Thyroid gland (tissue), 4 donors: ENCODE data around the gene ZMIZ1. TPM values are rescaled to one million over a fixed set of nuclear protein-coding genes. Genes with fewer than 3 reads are reported as not detected.

Experiments
- DNase-seq, 2 donors: peaks; one replicate each; pipeline ENCODE4 v3.0.0-alpha.2; 2019
- H3K27ac ChIP-seq, 3 donors: fragments of 200-600 bp; sonication (generic); 1 replicate in 2 of 3; 2 replicates in 1 of 3; pipeline ENCODE4 v1.5.1; 2016 to 2019; ENCODE audit warnings: mild to moderate bottlenecking in 1 of 3, moderate library complexity in 1 of 3
- H3K27me3 ChIP-seq: fragments of 200-600 bp; sonication (generic); one replicate; pipeline ENCODE4 v1.5.1; 2019
- H3K36me3 ChIP-seq, 2 donors: fragments of 200-600 bp; sonication (generic); one replicate each; pipeline ENCODE4 v1.5.1; 2016 to 2019
- H3K4me1 ChIP-seq, 2 donors: fragments of 200-600 bp; sonication (generic); one replicate each; pipeline ENCODE4 v1.5.1; 2017 to 2019
- H3K4me3 ChIP-seq, 3 donors: fragments of 200-600 bp; sonication (generic); replicated peaks in 1 of 3; 1 replicate in 2 of 3; 2 replicates in 1 of 3; pipeline ENCODE4 v1.5.1; 2016; ENCODE audit warnings: mild to moderate bottlenecking in 1 of 3
- H3K9me3 ChIP-seq: fragments of 200-600 bp; sonication (generic); one replicate; pipeline ENCODE4 v1.5.1; 2017
- CTCF ChIP-seq, 6 experiments: fragments of 200-600 bp in 3 of 6; fragments of 450-650 bp in 3 of 6; sonication (generic) in 3 of 6; IDR thresholded peaks; one replicate each; pipeline ENCODE4 v1.5.1; 2016 to 2019; ENCODE audit warnings: antibody characterized with exemption in 6 of 6, mild to moderate bottlenecking in 2 of 6, inconsistent platforms in 1 of 6, moderate library complexity in 1 of 6
- POLR2A ChIP-seq, 2 donors: fragments of 450-650 bp; IDR thresholded peaks; one replicate each; pipeline ENCODE4 v1.6.1; 2017; ENCODE audit warnings: antibody characterized with exemption in 2 of 2, mild to moderate bottlenecking in 2 of 2, moderate library complexity in 1 of 2
- WGBS, 2 donors: methylation state at CpG; one replicate each; pipeline ENCODE4 v1.1.5; 2017; 5-methylcytosine and 5-hydroxymethylcytosine counted together
- intact Hi-C: fragments of 100-400 bp; cut with DNase I; formaldehyde crosslinking; loops from one replicate; pipeline ENCODE4 v1.15.1; 2023
- total RNA-seq, 4 donors: library from RNA; depleted of rRNA; stranded (reverse); fragments of >200 nt; gene quantifications; one replicate each; pipeline ENCODE4 v1.2.3, GENCODE V29; 2016

The ZMIZ1 gene
- total RNA-seq, 4 donors from 2014 or later = 59.9 to 128 (median 94.4) TPM

GRCh38 chr10:79268161-79268601 is 199.4 kb downstream of the ZMIZ1 start:
- intact Hi-C loops = no loop called here
- no peaks in the 10 kb centered on the region for H3K9me3 ChIP-seq
- 77 to 85% methylated on average over 7 to 8 of the region's 12 CpGs for WGBS, 2 donors

GRCh38 chr10:79268742-79269141 is 200.0 kb downstream of the ZMIZ1 start:
- Histone ChIP-seq H3K4me1 (peaks cover 27 to 63% of the 10 kb centered on the region in 2 donors), H3K4me3 (no peak overlapping the region), H3K27ac (no peak overlapping the region), H3K9me3 (no peaks in the 10 kb centered on the region), H3K36me3 (no peaks in the 10 kb centered on the region), H3K27me3 (no peaks in the 10 kb centered on the region)
- intact Hi-C loops = no loop called here
- no peak for TF ChIP-seq POLR2A (IDR thresholded peaks at IDR 0.05)
- WGBS, 2 donors = 74 to 78% methylated on average over 7 of the region's 7 CpGs
- DNase-seq = no peak

More at GRCh38 chr10:79268161-79268601, 199.4 kb downstream of the ZMIZ1 start:
- Histone ChIP-seq H3K4me3 (no peak overlapping the region), H3K27ac (no peak overlapping the region), H3K27me3 (no peaks in the 10 kb centered on the region), H3K36me3 (no peaks in the 10 kb centered on the region), H3K4me1 (peaks cover 26 to 63% of the 10 kb centered on the region in 2 donors)
- DNase-seq = no peak
- TF ChIP-seq CTCF (IDR thresholded peaks at IDR 0.05) = no peak
- no peak for TF ChIP-seq POLR2A (IDR thresholded peaks at IDR 0.05)

DNA sequence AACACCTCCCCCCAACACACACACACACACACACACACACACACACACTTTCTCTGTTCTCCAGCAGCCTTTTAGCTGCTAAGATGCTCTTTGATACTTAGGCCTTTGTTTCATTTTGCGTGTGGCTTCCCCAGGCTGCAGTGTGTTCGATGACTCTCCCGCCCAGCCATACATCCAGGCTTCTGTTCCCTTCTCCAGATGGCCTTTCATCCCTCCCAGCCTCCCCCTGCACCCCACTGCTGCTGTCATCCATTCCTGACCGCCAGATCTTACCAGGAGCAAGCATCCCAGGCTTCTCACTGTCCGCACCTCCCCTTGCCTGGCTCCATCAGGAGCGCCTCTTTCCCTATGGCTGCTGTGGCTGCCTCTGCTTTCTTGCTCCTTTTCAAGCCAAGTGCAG is 200.7 kb downstream of the ZMIZ1 start:
- intact Hi-C loops = no loop called here
- no peak for DNase-seq
- Histone ChIP-seq H3K36me3 (no peaks in the 10 kb centered on the region), H3K9me3 (no peaks in the 10 kb centered on the region), H3K4me3 (no peak overlapping the region), H3K27me3 (no peaks in the 10 kb centered on the region), H3K4me1 (peaks cover 27 to 63% of the 10 kb centered on the region in 2 donors), H3K27ac (no peak overlapping the region)
- 92 to 95% methylated on average over 6 of the region's 6 CpGs for WGBS, 2 donors
- TF ChIP-seq POLR2A (IDR thresholded peaks at IDR 0.05) (no peak), CTCF (IDR thresholded peaks at IDR 0.05) (no peak)

GRCh38 chr10:79269969-79270368 is 201.2 kb downstream of the ZMIZ1 start:
- no peak overlapping the region for H3K27ac ChIP-seq
- TF ChIP-seq POLR2A (IDR thresholded peaks at IDR 0.05) (no peak), CTCF (IDR thresholded peaks at IDR 0.05) (no peak)
- H3K4me3 ChIP-seq = no peak overlapping the region
- DNase-seq = no peak
- no peaks in the 10 kb centered on the region for H3K27me3 ChIP-seq
- H3K36me3 ChIP-seq = no peaks in the 10 kb centered on the region
- 76 to 89% methylated on average over 7 of the region's 7 CpGs for WGBS, 2 donors
- intact Hi-C loops = no loop called here
- peaks cover 28 to 62% of the 10 kb centered on the region in 2 donors for H3K4me1 ChIP-seq
- no peaks in the 10 kb centered on the region for H3K9me3 ChIP-seq

DNA sequence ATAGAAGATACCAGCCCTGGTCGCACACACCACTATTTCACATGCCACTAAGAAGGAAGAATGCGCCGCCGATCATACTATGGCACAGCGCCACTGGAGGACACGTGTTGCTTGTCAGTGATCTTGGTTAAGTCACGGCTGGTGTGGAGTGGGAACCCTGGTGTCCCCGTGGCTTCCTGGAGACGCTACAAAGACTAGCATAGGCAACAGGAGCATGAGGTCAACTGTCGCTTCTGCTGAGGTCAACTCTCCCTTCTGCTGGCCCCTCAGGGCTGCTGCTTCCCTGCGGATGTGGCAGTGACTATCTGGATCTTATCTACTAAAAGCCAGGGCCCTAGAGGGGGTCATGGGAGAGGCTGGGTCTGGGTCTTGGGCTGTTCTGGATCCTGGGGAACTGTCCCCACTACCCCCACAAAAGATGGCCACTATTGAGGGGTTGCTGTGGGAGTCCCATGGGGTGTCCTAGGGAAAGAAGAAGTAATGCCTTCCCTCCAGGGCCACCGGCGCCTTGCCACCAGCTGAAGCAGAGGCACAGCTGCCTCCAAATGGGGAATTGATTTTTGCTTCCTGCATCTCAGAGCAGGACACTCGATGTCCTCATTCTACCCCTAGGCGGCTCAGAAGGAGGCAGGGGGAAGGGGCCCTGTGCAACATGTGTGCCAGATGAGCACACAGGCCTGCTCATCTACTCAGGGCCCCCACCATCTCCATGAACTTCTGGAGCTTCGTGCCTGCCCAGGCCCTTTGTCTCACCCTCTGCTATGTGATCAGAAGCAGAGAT is 201.9 kb downstream of the ZMIZ1 start:
- H3K4me3 ChIP-seq = no peak overlapping the region
- H3K9me3 ChIP-seq = no peaks in the 10 kb centered on the region
- H3K4me1 ChIP-seq = peaks cover 30 to 64% of the 10 kb centered on the region in 2 donors
- intact Hi-C loops = no loop called here
- peak in 1 of 2 donors; percentile 23 for DNase-seq
- no peak overlapping the region for H3K27ac ChIP-seq
- TF ChIP-seq CTCF (IDR thresholded peaks at IDR 0.05) (no peak), POLR2A (IDR thresholded peaks at IDR 0.05) (no peak)
- H3K36me3 ChIP-seq = no peaks in the 10 kb centered on the region
- WGBS, 2 donors = 71 to 80% methylated on average over 12 to 16 of the region's 16 CpGs
- H3K27me3 ChIP-seq = no peaks in the 10 kb centered on the region
